ENCODE data around the gene DGKD.

The DGKD gene

GRCh38 chr2:233354971-233355574, 779 bp downstream of the DGKD start:
- Histone ChIP-seq H3K27me3 (ENCODE audit: insufficient read depth, low read length, poor library complexity) (no peaks in the 10 kb centered on the region), H3K9me3 (ENCODE audit: insufficient read depth, low read length, severe bottlenecking) (no peaks in the 10 kb centered on the region), H3K36me3 (ENCODE audit: insufficient read depth, low read length) (peaks cover 5% of the 10 kb centered on the region; the same call in 1 of the 2 replicates), H2AFZ (ENCODE audit: low read depth, low read length) (peak overlapping the region; percentile 74), H4K20me1 (ENCODE audit: insufficient read depth, low read length) (peaks cover 19% of the 10 kb centered on the region), H3K4me3 (ENCODE audit: low read depth in 1 of 2, low read length in 2 of 2) (peak overlapping the region; percentile 71 to 93; a peak in 3 of 4 replicates), H3K4me1 (ENCODE audit: insufficient read depth, low read length) (peaks cover 38% of the 10 kb centered on the region), H3K79me2 (ENCODE audit: insufficient read depth, low read length) (peaks cover 46% of the 10 kb centered on the region), H3K27ac (ENCODE audit: low read length) (peak overlapping the region; percentile 48; the same call in 1 of the 2 replicates), H3K4me2 (ENCODE audit: insufficient read depth, low read length) (peak overlapping the region; percentile 98), H3K9ac (ENCODE audit: low read depth, low read length) (peak overlapping the region; percentile 68)
- ATAC-seq (ENCODE audit: insufficient read depth, low read depth), result peak; percentile 15; the same call in 1 of the 3 replicates
- DNase-seq, result peak; percentile 20
- TF ChIP-seq EZH2 (IDR thresholded peaks at IDR 0.05; ENCODE audit: borderline replicate concordance, low read depth, low read length, severe bottlenecking) (no peak), CTCF (IDR thresholded peaks at IDR 0.05; ENCODE audit: borderline replicate concordance, extremely low read depth, low read length, poor library complexity, severe bottlenecking) (no peak)

- Histone ChIP-seq H3K4me1 (ENCODE audit: insufficient read depth, low read length) (peaks cover 38% of the 10 kb centered on the region), H3K4me3 (ENCODE audit: low read depth in 1 of 2, low read length in 2 of 2) (peak overlapping the region in 1 of 2 experiments; percentile 93; a peak in 1 of 4 replicates), H3K4me2 (ENCODE audit: insufficient read depth, low read length) (peak overlapping the region; percentile 98), H3K79me2 (ENCODE audit: insufficient read depth, low read length) (peaks cover 54% of the 10 kb centered on the region), H3K36me3 (ENCODE audit: insufficient read depth, low read length) (peaks cover 5% of the 10 kb centered on the region; the same call in 1 of the 2 replicates), H2AFZ (ENCODE audit: low read depth, low read length) (no peak overlapping the region), H3K27me3 (ENCODE audit: insufficient read depth, low read length, poor library complexity) (no peaks in the 10 kb centered on the region), H3K9ac (ENCODE audit: low read depth, low read length) (no peak overlapping the region; the same call in 1 of the 2 replicates), H4K20me1 (ENCODE audit: insufficient read depth, low read length) (peaks cover 19% of the 10 kb centered on the region), H3K27ac (ENCODE audit: low read length) (no peak overlapping the region), H3K9me3 (ENCODE audit: insufficient read depth, low read length, severe bottlenecking) (no peaks in the 10 kb centered on the region)
- no peak for DNase-seq
- TF ChIP-seq EZH2 (IDR thresholded peaks at IDR 0.05; ENCODE audit: borderline replicate concordance, low read depth, low read length, severe bottlenecking) (no peak), CTCF (IDR thresholded peaks at IDR 0.05; ENCODE audit: borderline replicate concordance, extremely low read depth, low read length, poor library complexity, severe bottlenecking) (no peak)
- ATAC-seq (ENCODE audit: insufficient read depth, low read depth), result no peak
Measured at GRCh38 chr2:233355916-233356315, 1.6 kb downstream of the DGKD start.

GRCh38 chr2:233356546-233357308, 2.4 kb downstream of the DGKD start:
- Histone ChIP-seq H3K27me3 (ENCODE audit: insufficient read depth, low read length, poor library complexity) (no peaks in the 10 kb centered on the region), H4K20me1 (ENCODE audit: insufficient read depth, low read length) (peaks cover 19% of the 10 kb centered on the region), H3K27ac (ENCODE audit: low read length) (no peak overlapping the region), H2AFZ (ENCODE audit: low read depth, low read length) (no peak overlapping the region), H3K9ac (ENCODE audit: low read depth, low read length) (no peak overlapping the region), H3K9me3 (ENCODE audit: insufficient read depth, low read length, severe bottlenecking) (no peaks in the 10 kb centered on the region), H3K4me2 (ENCODE audit: insufficient read depth, low read length) (peak overlapping the region; percentile 98), H3K4me3 (ENCODE audit: low read depth in 1 of 2, low read length in 2 of 2) (no peak overlapping the region), H3K36me3 (ENCODE audit: insufficient read depth, low read length) (peaks cover 5% of the 10 kb centered on the region; the same call in 1 of the 2 replicates), H3K4me1 (ENCODE audit: insufficient read depth, low read length) (peaks cover 38% of the 10 kb centered on the region), H3K79me2 (ENCODE audit: insufficient read depth, low read length) (peaks cover 60% of the 10 kb centered on the region)
- TF ChIP-seq CTCF (IDR thresholded peaks at IDR 0.05; ENCODE audit: borderline replicate concordance, extremely low read depth, low read length, poor library complexity, severe bottlenecking) (no peak), EZH2 (IDR thresholded peaks at IDR 0.05; ENCODE audit: borderline replicate concordance, low read depth, low read length, severe bottlenecking) (no peak)
- ATAC-seq (ENCODE audit: insufficient read depth, low read depth) (no peak), DNase-seq (no peak)
